Activated T-helper 17 cell treated with anti-CD3 and anti-CD28 coated beads, Interleukin-2, amount 50 U/mL, for 72 hours (primary cell): Measurements from ENCODE around the gene C2orf78. TPM values are rescaled to one million over a fixed set of nuclear protein-coding genes. Genes with fewer than 3 reads are reported as not detected.

Experiments used
- total RNA-seq, 2 donors: library from RNA; stranded (reverse); gene quantifications; one replicate each; pipeline ENCODE4 v1.2.3, GENCODE V29; 2022

The C2orf78 gene
- total RNA-seq, 2 donors from 2014 or later: 0.08 TPM; not detected in 1

Other genes with a start within 250 kb of the C2orf78 start
- gene NAT8, start 141.8 kb upstream of the C2orf78 start, total RNA-seq: not detected
- gene TPRKB, start 46.8 kb upstream of the C2orf78 start, total RNA-seq: 10 to 100 TPM; 25.8 to 37.5 TPM
- 10 to 100 TPM; 36.7 to 41.0 TPM for gene DUSP11, start 4.1 kb upstream of the C2orf78 start, total RNA-seq
- gene STAMBP, start 44.8 kb downstream of the C2orf78 start, total RNA-seq: 100 to 1,000 TPM in 1 of 2 donors, 10 to 100 TPM in 1; 59.5 to 152 TPM
- gene ACTG2, start 108.8 kb downstream of the C2orf78 start, total RNA-seq: not detected
- gene DGUOK, start 142.7 kb downstream of the C2orf78 start, total RNA-seq: 10 to 100 TPM; 66.7 to 87.8 TPM
- 10 to 100 TPM; 15.1 to 42.6 TPM for gene TET3, start 200.7 kb downstream of the C2orf78 start, total RNA-seq